ENCODE results near the gene SPATA18. TPM values are rescaled to one million over a fixed set of nuclear protein-coding genes. Genes with fewer than 3 reads are reported as not detected.
"Not testable (repeated sequence)": the region's sequence is repeated elsewhere in the genome, so short reads cannot be mapped to it uniquely, and the experiment has no call there.

The SPATA18 gene
- polyA plus RNA-seq, 3 donors: 0.04 to 0.41 TPM; not detected in 1

DNA sequence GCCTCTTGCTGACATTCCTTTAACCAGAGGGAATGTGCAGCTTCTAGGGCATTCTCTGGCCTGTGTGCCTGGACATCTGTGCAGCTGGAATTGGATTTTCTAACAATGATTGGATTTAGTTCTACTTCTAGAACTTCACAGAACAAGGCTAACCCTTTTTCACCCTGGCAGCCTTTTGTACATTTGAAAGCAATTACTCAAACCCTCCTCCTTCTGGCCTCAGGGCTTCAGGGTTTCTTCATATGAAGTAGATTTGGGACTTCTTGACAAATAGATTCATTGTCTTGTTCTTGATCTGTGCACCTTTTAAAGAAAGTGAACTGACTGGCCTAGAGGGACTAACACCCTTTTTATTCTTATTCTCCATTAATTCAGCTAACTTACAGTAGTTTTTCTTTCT is 30.1 kb downstream of the SPATA18 start:
- Histone ChIP-seq H3K27ac (ENCODE audit: low read depth in 1 of 2, low read length in 2 of 2) (no peak overlapping the region), H3K9ac (ENCODE audit: insufficient read depth, low read length, poor library complexity, severe bottlenecking) (no peak overlapping the region), H3K27me3 (ENCODE audit: control insufficient read depth in 2 of 2, insufficient read depth in 2 of 2, low read length in 2 of 2) (peaks cover 14 to 20% of the 10 kb centered on the region in 2 donors), H3K79me2 (ENCODE audit: insufficient read depth, low read length) (no peaks in the 10 kb centered on the region), H2AFZ (ENCODE audit: insufficient read depth, low read depth, low read length, poor library complexity, severe bottlenecking) (no peak overlapping the region), H3K9me3 (replicated peaks in 1 of 2; ENCODE audit: control insufficient read depth in 1 of 2, insufficient read depth in 1 of 2, low read length in 2 of 2) (no peaks in the 10 kb centered on the region), H3K4me3 (replicated peaks in 1 of 3; ENCODE audit: low read depth in 2 of 3, low read length in 3 of 3) (no peak overlapping the region), H3K4me2 (replicated peaks; ENCODE audit: extremely low read depth, low read length, poor library complexity, severe bottlenecking) (no peak overlapping the region), H3K4me1 (ENCODE audit: control insufficient read depth in 1 of 2, insufficient read depth in 2 of 2, low read length in 2 of 2) (no peaks in the 10 kb centered on the region), H3K36me3 (replicated peaks in 1 of 2; ENCODE audit: control insufficient read depth in 1 of 2, insufficient read depth in 2 of 2, low read length in 2 of 2) (no peaks in the 10 kb centered on the region), H4K20me1 (ENCODE audit: insufficient read depth, low read length) (no peaks in the 10 kb centered on the region)
- peaks cover 3% of the 10 kb centered on the region for H3K4me1 Mint-ChIP-seq
- peaks cover 0 to 8% (median 3%) of the 10 kb centered on the region in 7 donors for H3K9me3 Mint-ChIP-seq
- H3K27me3 Mint-ChIP-seq (ENCODE audit: low read depth in 3 of 3): peaks cover 11 to 25% (median 16%) of the 10 kb centered on the region in 3 donors
- H3K36me3 Mint-ChIP-seq: no peaks in the 10 kb centered on the region
- no peak for DNase-seq
- no peak overlapping the region for H3K27ac Mint-ChIP-seq
- TF ChIP-seq, protein P1, sequence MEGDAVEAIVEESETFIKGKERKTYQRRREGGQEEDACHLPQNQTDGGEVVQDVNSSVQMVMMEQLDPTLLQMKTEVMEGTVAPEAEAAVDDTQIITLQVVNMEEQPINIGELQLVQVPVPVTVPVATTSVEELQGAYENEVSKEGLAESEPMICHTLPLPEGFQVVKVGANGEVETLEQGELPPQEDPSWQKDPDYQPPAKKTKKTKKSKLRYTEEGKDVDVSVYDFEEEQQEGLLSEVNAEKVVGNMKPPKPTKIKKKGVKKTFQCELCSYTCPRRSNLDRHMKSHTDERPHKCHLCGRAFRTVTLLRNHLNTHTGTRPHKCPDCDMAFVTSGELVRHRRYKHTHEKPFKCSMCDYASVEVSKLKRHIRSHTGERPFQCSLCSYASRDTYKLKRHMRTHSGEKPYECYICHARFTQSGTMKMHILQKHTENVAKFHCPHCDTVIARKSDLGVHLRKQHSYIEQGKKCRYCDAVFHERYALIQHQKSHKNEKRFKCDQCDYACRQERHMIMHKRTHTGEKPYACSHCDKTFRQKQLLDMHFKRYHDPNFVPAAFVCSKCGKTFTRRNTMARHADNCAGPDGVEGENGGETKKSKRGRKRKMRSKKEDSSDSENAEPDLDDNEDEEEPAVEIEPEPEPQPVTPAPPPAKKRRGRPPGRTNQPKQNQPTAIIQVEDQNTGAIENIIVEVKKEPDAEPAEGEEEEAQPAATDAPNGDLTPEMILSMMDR (IDR thresholded peaks at IDR 0.05): no peak
- H3K4me3 Mint-ChIP-seq: no peak overlapping the region
- intact Hi-C loops (cut with micrococcal nuclease): no loop called here

GRCh38 chr4:52086425-52086824 is 35.3 kb downstream of the SPATA18 start:
- H2AFZ ChIP-seq (ENCODE audit: insufficient read depth, low read depth, low read length, poor library complexity, severe bottlenecking); H3K79me2 ChIP-seq (ENCODE audit: insufficient read depth, low read length); H3K27ac ChIP-seq (ENCODE audit: low read depth in 1 of 2, low read length in 2 of 2); H3K4me3 ChIP-seq (replicated peaks in 1 of 3; ENCODE audit: low read depth in 2 of 3, low read length in 3 of 3); H3K36me3 Mint-ChIP-seq; H3K27ac Mint-ChIP-seq; H3K9ac ChIP-seq (ENCODE audit: insufficient read depth, low read length, poor library complexity, severe bottlenecking); H3K27me3 Mint-ChIP-seq (ENCODE audit: low read depth in 3 of 3); H3K4me2 ChIP-seq (replicated peaks; ENCODE audit: extremely low read depth, low read length, poor library complexity, severe bottlenecking); H3K36me3 ChIP-seq (replicated peaks in 1 of 2; ENCODE audit: control insufficient read depth in 1 of 2, insufficient read depth in 2 of 2, low read length in 2 of 2); H3K27me3 ChIP-seq (ENCODE audit: control insufficient read depth in 2 of 2, insufficient read depth in 2 of 2, low read length in 2 of 2); H3K4me1 ChIP-seq (ENCODE audit: control insufficient read depth in 1 of 2, insufficient read depth in 2 of 2, low read length in 2 of 2); H4K20me1 ChIP-seq (ENCODE audit: insufficient read depth, low read length); H3K9me3 Mint-ChIP-seq; H3K9me3 ChIP-seq (replicated peaks in 1 of 2; ENCODE audit: control insufficient read depth in 1 of 2, insufficient read depth in 1 of 2, low read length in 2 of 2); H3K4me3 Mint-ChIP-seq; H3K4me1 Mint-ChIP-seq; DNase-seq; intact Hi-C loops (cut with micrococcal nuclease): not testable (repeated sequence)
- WGBS (ENCODE audit: insufficient coverage): no CpG with 5 or more reads among the region's 1 CpG
